ENCODE results near the gene ADGRL3.
A peak's percentile ranks its signal among the peaks of the same experiment; 100 is the strongest.
"Not testable (repeated sequence)": the region's sequence is repeated elsewhere in the genome, so short reads cannot be mapped to it uniquely, and the experiment has no call there.

Gene ADGRL3

GRCh38 chr4:61911313-61911756 is 711.2 kb downstream of the ADGRL3 start:
- peak; percentile 46 for DNase-seq (ENCODE audit: low read depth)

GRCh38 chr4:61913619-61914018 is 713.5 kb downstream of the ADGRL3 start:
- DNase-seq (ENCODE audit: low read depth), result no peak

GRCh38 chr4:61915501-61915900 is 715.4 kb downstream of the ADGRL3 start:
- no peak for DNase-seq (ENCODE audit: low read depth)

GRCh38 chr4:61918507-61918906 is 718.4 kb downstream of the ADGRL3 start:
- no peak for DNase-seq (ENCODE audit: low read depth)

- no peak for DNase-seq (ENCODE audit: low read depth)
These were observed 718.9 kb downstream of the ADGRL3 start for GRCh38 chr4:61918987-61919386.

GRCh38 chr4:61919561-61919960 is 719.4 kb downstream of the ADGRL3 start:
- DNase-seq (ENCODE audit: low read depth), result no peak

GRCh38 chr4:61921920-61922319 is 721.8 kb downstream of the ADGRL3 start:
- DNase-seq (ENCODE audit: low read depth), result no peak

- peak; percentile 47 for DNase-seq (ENCODE audit: low read depth)
These were observed 722.6 kb downstream of the ADGRL3 start for GRCh38 chr4:61922766-61923165.

GRCh38 chr4:61923179-61923578 is 723.1 kb downstream of the ADGRL3 start:
- peak; percentile 24 for DNase-seq (ENCODE audit: low read depth)

GRCh38 chr4:61924131-61924530 is 724.0 kb downstream of the ADGRL3 start:
- no peak for DNase-seq (ENCODE audit: low read depth)

GRCh38 chr4:61933527-61933926 is 733.4 kb downstream of the ADGRL3 start:
- no peak for DNase-seq (ENCODE audit: low read depth)

- peak; percentile 41 for DNase-seq (ENCODE audit: low read depth)
These were observed 734.1 kb downstream of the ADGRL3 start for GRCh38 chr4:61934198-61934597.

- no peak for DNase-seq (ENCODE audit: low read depth)
These were observed 738.2 kb downstream of the ADGRL3 start for GRCh38 chr4:61938250-61938846.

GRCh38 chr4:61950625-61951024 is 750.5 kb downstream of the ADGRL3 start:
- DNase-seq (ENCODE audit: low read depth), result no peak

GRCh38 chr4:61953386-61953785 is 753.3 kb downstream of the ADGRL3 start:
- DNase-seq (ENCODE audit: low read depth), result peak; percentile 7

GRCh38 chr4:61958591-61958990 is 758.5 kb downstream of the ADGRL3 start:
- DNase-seq (ENCODE audit: low read depth), result no peak

GRCh38 chr4:61959087-61959486 is 759.0 kb downstream of the ADGRL3 start:
- no peak for DNase-seq (ENCODE audit: low read depth)

- peak; percentile 15 for DNase-seq (ENCODE audit: low read depth)
These were observed 784.3 kb downstream of the ADGRL3 start for GRCh38 chr4:61984260-61984909.

GRCh38 chr4:61985426-61985825 is 785.3 kb downstream of the ADGRL3 start:
- no peak for DNase-seq (ENCODE audit: low read depth)

- not testable (repeated sequence) for DNase-seq (ENCODE audit: low read depth)
These were observed 786.8 kb downstream of the ADGRL3 start for GRCh38 chr4:61986929-61987328.

GRCh38 chr4:61992351-61992750 is 792.2 kb downstream of the ADGRL3 start:
- no peak for DNase-seq (ENCODE audit: low read depth)

- peak; percentile 77 for DNase-seq (ENCODE audit: low read depth)
These were observed 793.9 kb downstream of the ADGRL3 start for GRCh38 chr4:61994036-61994435.

GRCh38 chr4:61995717-61996340 is 795.7 kb downstream of the ADGRL3 start:
- no peak for DNase-seq (ENCODE audit: low read depth)

All from ELR (cell line).